SK-N-SH (cell line): Measurements from ENCODE around the gene CES3. TPM values are rescaled to one million over a fixed set of nuclear protein-coding genes. Genes with fewer than 3 reads are reported as not detected.

Experiments
- CTCF ChIA-PET: fragments of 300-600, 350-600 bp; formaldehyde crosslinking; extraction: SDS; loops from one replicate; lab custom pipeline; 2021; lab: Yijun Ruan, JAX
- POLR2A ChIA-PET: fragments of 350-600 bp; sonication (Branson Sonifier 250); formaldehyde crosslinking; extraction: SDS; loops from one replicate; lab custom pipeline; 2020; ENCODE audit warnings: antibody characterized with exemption, inconsistent platforms; lab: Yijun Ruan, JAX
- DNase-seq: peaks from one replicate; pipeline ENCODE4 v3.0.0; 2012
- H2AFZ ChIP-seq: fragments of 200-600 bp; sonication (generic); 2 replicates; pipeline ENCODE4 v1.8.1; 2016; ENCODE audit warnings: antibody characterized with exemption, mild to moderate bottlenecking, low read depth
- H3F3A ChIP-seq: fragments of 200-600 bp; sonication (generic); replicated peaks from 2 replicates; pipeline ENCODE3; 2016; ENCODE audit warnings: antibody characterized with exemption, mild to moderate bottlenecking; ENCODE audit not compliant: insufficient read depth
- H3K27ac ChIP-seq, 2 experiments: fragments of 200-500 bp in 1 of 2; fragments of 200-600 bp in 1 of 2; sonication (Bioruptor generic) in 1 of 2; sonication (generic), shearing (Covaris generic) in 1 of 2; 2 replicates each; pipeline versions ENCODE4 v1.5.1 to v1.6.1; 2014 to 2016; ENCODE audit warnings: low read depth in 2 of 2, inconsistent platforms in 1 of 2, low read length in 1 of 2, mild to moderate bottlenecking in 1 of 2, mixed read lengths in 1 of 2
- H3K27me3 ChIP-seq: fragments of 200-600 bp; sonication (generic), shearing (Covaris generic); 2 replicates; pipeline ENCODE4 v1.6.1; 2016; ENCODE audit warnings: mixed run types; ENCODE audit not compliant: insufficient read depth
- H3K36me3 ChIP-seq, 2 experiments: fragments of 200-500 bp in 1 of 2; fragments of 200-600 bp in 1 of 2; sonication (Bioruptor generic) in 1 of 2; sonication (generic) in 1 of 2; replicated peaks in 1 of 2; 2 replicates each; pipeline versions ENCODE3 to v1.5.1; 2014 to 2016; ENCODE audit warnings: low read length in 1 of 2, mild to moderate bottlenecking in 1 of 2; ENCODE audit not compliant: insufficient read depth in 2 of 2, control insufficient read depth in 1 of 2
- H3K4me1 ChIP-seq, 2 experiments: fragments of 200-500 bp in 1 of 2; fragments of 200-600 bp in 1 of 2; sonication (Bioruptor generic) in 1 of 2; sonication (generic), shearing (Covaris generic) in 1 of 2; 2 replicates each; pipeline versions ENCODE4 v1.5.1 to v1.6.1; 2014 to 2016; ENCODE audit warnings: low read depth in 1 of 2, low read length in 1 of 2, mixed run types in 1 of 2; ENCODE audit not compliant: insufficient read depth in 2 of 2, control insufficient read depth in 1 of 2
- H3K4me2 ChIP-seq: fragments of 200-600 bp; sonication (generic), shearing (Covaris generic); 2 replicates; pipeline ENCODE4 v1.6.1; 2017; ENCODE audit warnings: mixed run types
- H3K4me3 ChIP-seq, 2 experiments: fragments of 200-500 bp in 1 of 2; fragments of 200-600 bp in 1 of 2; sonication (Bioruptor generic) in 1 of 2; sonication (generic), shearing (Covaris generic) in 1 of 2; 2 replicates each; pipeline versions ENCODE4 v1.5.1 to v1.8.1; 2014 to 2016; ENCODE audit warnings: low read depth in 2 of 2, inconsistent platforms in 1 of 2, low read length in 1 of 2, mild to moderate bottlenecking in 1 of 2, mixed read lengths in 1 of 2, moderate library complexity in 1 of 2
- H3K79me2 ChIP-seq: fragments of 200-600 bp; sonication (generic); 2 replicates; pipeline ENCODE4 v1.8.1; 2017; ENCODE audit warnings: mild to moderate bottlenecking; ENCODE audit not compliant: insufficient read depth
- H3K9ac ChIP-seq: fragments of 200-600 bp; sonication (generic); 2 replicates; pipeline ENCODE4 v1.6.1; 2017; ENCODE audit warnings: mixed run types
- H3K9me2 ChIP-seq: fragments of 200-600 bp; sonication (generic); 2 replicates; pipeline ENCODE4 v1.6.1; 2017; ENCODE audit warnings: mixed run types
- H3K9me3 ChIP-seq: fragments of 200-600 bp; sonication (generic); 2 replicates; pipeline ENCODE4 v1.6.1; 2017; ENCODE audit warnings: mixed run types, mild to moderate bottlenecking, moderate library complexity
- H4K20me1 ChIP-seq: fragments of 200-600 bp; sonication (generic); 2 replicates; pipeline ENCODE4 v1.6.1; 2017; ENCODE audit warnings: mild to moderate bottlenecking, mixed run types; ENCODE audit not compliant: insufficient read depth
- CHD2 ChIP-seq: fragments of 150-350 bp; IDR thresholded peaks from 2 replicates; pipeline ENCODE4 v1.6.1; 2018; ENCODE audit warnings: low read length; ENCODE audit not compliant: partially characterized antibody
- ELF1 ChIP-seq: IDR thresholded peaks from 2 replicates; pipeline ENCODE4 v1.4.0; 2012
- EP300 ChIP-seq, 2 experiments: IDR thresholded peaks; 2 replicates each; pipeline versions ENCODE4 v1.4.0 to v1.6.1; 2012; ENCODE audit warnings: borderline replicate concordance in 1 of 2, low read depth in 1 of 2, low read length in 1 of 2
- FOSL2 ChIP-seq: IDR thresholded peaks from 2 replicates; pipeline ENCODE4 v1.4.0; 2012; ENCODE audit warnings: low read depth, mild to moderate bottlenecking, moderate library complexity, borderline replicate concordance
- FOXM1 ChIP-seq: IDR thresholded peaks from 2 replicates; pipeline ENCODE4 v1.4.0; 2012; ENCODE audit warnings: low read depth, mild to moderate bottlenecking
- MAX ChIP-seq: IDR thresholded peaks from 2 replicates; pipeline ENCODE4 v1.4.0; 2012; ENCODE audit warnings: low read depth
- MXI1 ChIP-seq: IDR thresholded peaks from 2 replicates; pipeline ENCODE4 v1.6.1; 2012; ENCODE audit warnings: mild to moderate bottlenecking, low read depth, low read length, improper control_type of control experiment
- NFIC ChIP-seq: IDR thresholded peaks from 2 replicates; pipeline ENCODE4 v1.4.0; 2012; ENCODE audit warnings: borderline replicate concordance
- NRF1 ChIP-seq: IDR thresholded peaks from 2 replicates; pipeline ENCODE4 v1.6.1; 2012; ENCODE audit warnings: low read depth, mild to moderate bottlenecking, low read length
- PBX3 ChIP-seq: IDR thresholded peaks from 2 replicates; pipeline ENCODE4; 2012
- POLR2AphosphoS5 ChIP-seq: IDR thresholded peaks from 2 replicates; pipeline ENCODE4 v1.6.1; 2012; ENCODE audit warnings: low read depth, low read length
- RAD21 ChIP-seq: IDR thresholded peaks from 2 replicates; pipeline ENCODE4 v1.6.1; 2012; ENCODE audit warnings: mild to moderate bottlenecking, low read length
- TEAD4 ChIP-seq: IDR thresholded peaks from 2 replicates; pipeline ENCODE4 v1.4.0; 2012; ENCODE audit warnings: mild to moderate bottlenecking, borderline replicate concordance; ENCODE audit not compliant: insufficient read depth
- USF2 ChIP-seq: fragments of 150-350 bp; IDR thresholded peaks from 2 replicates; pipeline ENCODE4 v1.6.1; 2017; ENCODE audit warnings: antibody characterized with exemption, low read length, low read depth, borderline replicate concordance
- YY1 ChIP-seq: IDR thresholded peaks from 2 replicates; pipeline ENCODE4 v1.4.0; 2012; ENCODE audit warnings: low read depth, mild to moderate bottlenecking
- WGBS: methylation state at CpG from one replicate; pipeline ENCODE4 v1.1.6; 2017; ENCODE audit warnings: low lambda C conversion rate; 5-methylcytosine and 5-hydroxymethylcytosine counted together
- polyA plus RNA-seq, 3 experiments: library from polyadenylated mRNA; depleted of rRNA; stranded (reverse); fragments of >200 nt; gene quantifications; 2 replicates each; pipeline ENCODE4 v1.2.3, GENCODE V29; 2012

The CES3 gene
- polyA plus RNA-seq, 1 of the 3 experiments (the other 2 are of a cell fraction), result 1.4 TPM

GRCh38 chr16:66925322-66925840 is 35.7 kb upstream of the CES3 start, which contains the start of gene RRAD:
RRAD (minus strand) TSS chr16:66925535; CDS start chr16:66925179, 356 bp downstream.
- ChIA-PET CTCF (interaction anchor here (0.8 to 13.6 kb wide), 9 partner anchors 8 to 92 kb away, joined by 3 to 174 read pairs (median 6); partner anchors contain the start of gene CES3), POLR2A (no interaction called here)
- Histone ChIP-seq H3K9me3 (no peaks in the 10 kb centered on the region), H3K4me1 (peaks cover 4 to 13% of the 10 kb centered on the region in 2 experiments; a peak in 3 of 4 replicates), H3K4me3 (peak within 1 kb of the TSS in 1 of 2 experiments; percentile 37; a peak in 2 of 4 replicates), H4K20me1 (no peaks in the 10 kb centered on the region), H3K79me2 (no peaks in the 10 kb centered on the region), H2AFZ (no peak within 1 kb of the TSS), H3K4me2 (no peak within 1 kb of the TSS), H3K36me3 (no peaks in the 10 kb centered on the region), H3K27me3 (no peaks in the 10 kb centered on the region), H3K9me2 (no peaks in the 10 kb centered on the region), H3F3A (peaks cover 8% of the 10 kb centered on the region), H3K9ac (no peak within 1 kb of the TSS), H3K27ac (peak within 1 kb of the TSS in 1 of 2 experiments; percentile 71; a peak in 2 of 4 replicates)
- no peak for TF ChIP-seq POLR2AphosphoS5
- TF ChIP-seq USF2, result no peak
- no peak for TF ChIP-seq FOSL2
- TF ChIP-seq EP300 (IDR thresholded peaks at IDR 0.05; ENCODE audit: borderline replicate concordance in 1 of 2, low read depth in 1 of 2, low read length in 1 of 2), result no peak
- no peak for TF ChIP-seq ELF1
- TF ChIP-seq MXI1, result no peak
- no peak for TF ChIP-seq PBX3
- TF ChIP-seq YY1, result no peak
- no peak for TF ChIP-seq NRF1
- TF ChIP-seq NFIC, result no peak
- TF ChIP-seq RAD21, result no peak
- no peak for TF ChIP-seq TEAD4
- TF ChIP-seq CHD2, result no peak
- 51% methylated on average over 17 of the region's 42 CpGs for WGBS
- no peak for DNase-seq

- H4K20me1 ChIP-seq, result no peaks in the 10 kb centered on the region
- H3K9ac ChIP-seq, result 0 out of 2 replicates have a peak overlapping the region, but pooled peaks have one; percentile 25
- 82% methylated on average over 4 of the region's 5 CpGs for WGBS
- peaks cover 4 to 13% of the 10 kb centered on the region in 2 experiments; a peak in 3 of 4 replicates for H3K4me1 ChIP-seq
- H3K27me3 ChIP-seq, result no peaks in the 10 kb centered on the region
- H3K79me2 ChIP-seq, result no peaks in the 10 kb centered on the region
- H3K4me2 ChIP-seq, result no peak overlapping the region
- ChIA-PET CTCF (interaction anchor here (0.8 to 13.6 kb wide), 9 partner anchors 13 to 91 kb away, joined by 3 to 174 read pairs (median 4); partner anchors contain the start of gene CES3), POLR2A (no interaction called here)
- H3K4me3 ChIP-seq, result no peak overlapping the region
- no peak overlapping the region for H2AFZ ChIP-seq
- H3K36me3 ChIP-seq, result no peaks in the 10 kb centered on the region
- peak overlapping the region in 1 of 2 experiments; percentile 71; a peak in 2 of 4 replicates for H3K27ac ChIP-seq
- no peaks in the 10 kb centered on the region for H3K9me2 ChIP-seq
- no peak for DNase-seq
- TF ChIP-seq FOXM1, result no peak
- TF ChIP-seq MAX, result 0 out of 2 replicates have a peak, but pooled peaks have one; percentile 0
- TF ChIP-seq ELF1, result no peak
- H3F3A ChIP-seq, result peaks cover 11% of the 10 kb centered on the region
- no peaks in the 10 kb centered on the region for H3K9me3 ChIP-seq
Observed at GRCh38 chr16:66926171-66926947, 34.7 kb upstream of the CES3 start.
